Upper lobe of left lung (tissue), 6 donors: Measurements from ENCODE around the gene NFASC. TPM values are rescaled to one million over a fixed set of nuclear protein-coding genes. Genes with fewer than 3 reads are reported as not detected.
A peak's percentile ranks its signal among the peaks of the same experiment; 100 is the strongest.

Experiments
- ATAC-seq, 2 donors: fragments of 200-7000 bp; cut with Tn5 transposase; one replicate each; pipeline ENCODE4 v1.9.1; 2022; ENCODE audit warnings: mild to moderate bottlenecking in 2 of 2, moderate library complexity in 2 of 2; ENCODE audit not compliant: low FRiP score in 2 of 2
- DNase-seq, 2 donors: peaks; one replicate each; pipeline ENCODE4 v3.0.0-alpha.2; 2019 to 2020
- H3K27ac ChIP-seq, 4 donors: fragments of 200-600 bp; sonication (generic); one replicate each; pipeline ENCODE4 v1.5.1; 2016 to 2019
- H3K27me3 ChIP-seq, 4 donors: fragments of 200-600 bp; sonication (generic); one replicate each; pipeline ENCODE4 v1.5.1; 2017 to 2019
- H3K36me3 ChIP-seq, 4 donors: fragments of 200-600 bp; sonication (generic); one replicate each; pipeline ENCODE4 v1.5.1; 2016 to 2019
- H3K4me1 ChIP-seq, 4 donors: fragments of 200-600 bp; sonication (generic); one replicate each; pipeline ENCODE4 v1.5.1; 2018 to 2019
- H3K4me3 ChIP-seq, 4 donors: fragments of 200-600 bp; sonication (generic); one replicate each; pipeline ENCODE4 v1.5.1; 2017 to 2019; ENCODE audit warnings: mild to moderate bottlenecking in 2 of 4, moderate library complexity in 1 of 4
- H3K9me3 ChIP-seq, 4 donors: fragments of 200-600 bp; sonication (generic); one replicate each; pipeline ENCODE4 v1.5.1; 2018 to 2019
- CTCF ChIP-seq, 6 experiments: fragments of 450-650 bp in 4 of 6; fragments of 200-600 bp in 2 of 6; sonication (generic) in 2 of 6; IDR thresholded peaks; one replicate each; pipeline ENCODE4 v1.5.1; 2016 to 2019; ENCODE audit warnings: antibody characterized with exemption in 6 of 6
- EP300 ChIP-seq, 4 donors: sonication (generic); formaldehyde crosslinking; IDR thresholded peaks; one replicate each; pipeline ENCODE4 v1.5.1; 2017; ENCODE audit warnings: antibody characterized with exemption in 4 of 4, control low read depth in 2 of 4
- POLR2A ChIP-seq, 4 donors: fragments of 450-650 bp; IDR thresholded peaks; one replicate each; pipeline ENCODE4 v1.5.1; 2016 to 2017; ENCODE audit warnings: antibody characterized with exemption in 4 of 4, mild to moderate bottlenecking in 2 of 4
- POLR2AphosphoS5 ChIP-seq, 2 donors: sonication (generic); formaldehyde crosslinking; IDR thresholded peaks; one replicate each; pipeline ENCODE4 v1.5.1; 2017; ENCODE audit warnings: antibody characterized with exemption in 2 of 2
- whole genome bisulfite sequencing, 2 donors: methylation state at CpG; one replicate each; pipeline ENCODE4 v1.1.5; 2017 to 2018; 5-methylcytosine and 5-hydroxymethylcytosine counted together
- total RNA-seq, 6 donors: library from RNA; depleted of rRNA in 4 of 6; stranded (reverse); fragments of >200 nt in 4 of 6; gene quantifications; one replicate each; pipeline versions ENCODE4 v1.1.0 to v1.2.1, GENCODE V29; 2016 to 2021
- donor health status: DM: no; HTN: no; CAD: no; lungs with moderate emphysema.
- donor health status: DM: no; HTN: yes; CAD: no; lungs with severe emphysema.

NFASC gene
- total RNA-seq, 6 donors from 2014 or later: 5.5 to 16.8 (median 6.9) TPM

- peak overlapping the region in 1 of 4 donors; percentile 58 for H3K27ac ChIP-seq
- no peaks in the 10 kb centered on the region for H3K9me3 ChIP-seq
- no peak for DNase-seq
- no peak for TF ChIP-seq CTCF (IDR thresholded peaks at IDR 0.05)
- H3K4me3 ChIP-seq: no peak overlapping the region
- WGBS, 2 donors: 76 to 81% methylated on average over 1 of the region's 1 CpG
- H3K4me1 ChIP-seq: no peaks in the 10 kb centered on the region
- H3K27me3 ChIP-seq: no peaks in the 10 kb centered on the region
- H3K36me3 ChIP-seq: no peaks in the 10 kb centered on the region
- ATAC-seq: no peak
These were observed 101.8 kb downstream of the NFASC start for GRCh38 chr1:204972426-204972825.

GRCh38 chr1:204973449-204973848 is 102.8 kb downstream of the NFASC start:
- no peak for TF ChIP-seq POLR2A (IDR thresholded peaks at IDR 0.05)
- no peak for TF ChIP-seq CTCF (IDR thresholded peaks at IDR 0.05)
- TF ChIP-seq POLR2AphosphoS5 (IDR thresholded peaks at IDR 0.05): no peak
- Histone ChIP-seq H3K9me3 (no peaks in the 10 kb centered on the region), H3K27ac (no peak overlapping the region), H3K4me3 (no peak overlapping the region), H3K36me3 (no peaks in the 10 kb centered on the region), H3K27me3 (no peaks in the 10 kb centered on the region), H3K4me1 (no peaks in the 10 kb centered on the region)
- DNase-seq: no peak
- no peak for ATAC-seq
- WGBS, 2 donors: 61 to 70% methylated on average over 6 of the region's 6 CpGs

- WGBS, 2 donors: 63 to 66% methylated on average over 2 of the region's 2 CpGs
- H3K27me3 ChIP-seq: no peaks in the 10 kb centered on the region
- no peaks in the 10 kb centered on the region for H3K4me1 ChIP-seq
- no peaks in the 10 kb centered on the region for H3K9me3 ChIP-seq
- H3K27ac ChIP-seq: no peak overlapping the region
- H3K4me3 ChIP-seq: no peak overlapping the region
- TF ChIP-seq POLR2A (IDR thresholded peaks at IDR 0.05): no peak
- TF ChIP-seq EP300 (IDR thresholded peaks at IDR 0.05): no peak
- no peak for TF ChIP-seq POLR2AphosphoS5 (IDR thresholded peaks at IDR 0.05)
- TF ChIP-seq CTCF (IDR thresholded peaks at IDR 0.05): no peak
- DNase-seq: no peak
- H3K36me3 ChIP-seq: no peaks in the 10 kb centered on the region
- no peak for ATAC-seq
These were observed 103.7 kb downstream of the NFASC start for GRCh38 chr1:204974327-204974726.

GRCh38 chr1:204975021-204975420 is 104.4 kb downstream of the NFASC start:
- Histone ChIP-seq H3K27ac (no peak overlapping the region), H3K4me1 (no peaks in the 10 kb centered on the region), H3K36me3 (no peaks in the 10 kb centered on the region), H3K27me3 (no peaks in the 10 kb centered on the region), H3K9me3 (no peaks in the 10 kb centered on the region), H3K4me3 (no peak overlapping the region)
- DNase-seq: no peak
- WGBS, 2 donors: 67 to 69% methylated on average over 10 to 12 of the region's 12 CpGs
- ATAC-seq: no peak
- TF ChIP-seq EP300 (IDR thresholded peaks at IDR 0.05) (no peak), POLR2A (IDR thresholded peaks at IDR 0.05) (no peak), CTCF (IDR thresholded peaks at IDR 0.05) (no peak), POLR2AphosphoS5 (IDR thresholded peaks at IDR 0.05) (no peak)

GRCh38 chr1:204975568-204976235 is 105.0 kb downstream of the NFASC start:
- Histone ChIP-seq H3K27me3 (no peaks in the 10 kb centered on the region), H3K4me3 (no peak overlapping the region), H3K9me3 (no peaks in the 10 kb centered on the region), H3K27ac (no peak overlapping the region), H3K4me1 (no peaks in the 10 kb centered on the region), H3K36me3 (no peaks in the 10 kb centered on the region)
- peak; percentile 64 to 77 (median 73) for TF ChIP-seq CTCF (IDR thresholded peaks at IDR 0.05)
- TF ChIP-seq POLR2AphosphoS5 (IDR thresholded peaks at IDR 0.05): no peak
- peak in 1 of 2 donors; percentile 49 for DNase-seq
- peak in 1 of 2 donors; percentile 75 for ATAC-seq
- 49% methylated on average over 8 of the region's 8 CpGs for WGBS, 2 donors
